GM12872 (cell line): ENCODE measurements around the gene LGI1.

Experiments
- CTCF ChIP-seq: IDR thresholded peaks from 3 replicates; pipeline ENCODE4 v1.5.1; 2011; ENCODE audit warnings: low read depth, mild to moderate bottlenecking, low read length, moderate library complexity; ENCODE audit not compliant: insufficient read depth

The LGI1 gene

GRCh38 chr10:93755443-93756116 lies 2.2 kb upstream of the LGI1 start:
- TF ChIP-seq CTCF, result no peak

- TF ChIP-seq CTCF, result no peak
Measured at GRCh38 chr10:93756118-93756517, 1.6 kb upstream of the LGI1 start.

GRCh38 chr10:93757136-93757535 lies 600 bp upstream of the LGI1 start:
- TF ChIP-seq CTCF, result no peak

- TF ChIP-seq CTCF, result no peak
Measured at GRCh38 chr10:93758508-93758885, 761 bp downstream of the LGI1 start.

- TF ChIP-seq CTCF, result no peak
Measured at GRCh38 chr10:93758891-93759410, 1.2 kb downstream of the LGI1 start.

GRCh38 chr10:93760490-93760889 lies 2.8 kb downstream of the LGI1 start:
- TF ChIP-seq CTCF, result no peak

- no peak for TF ChIP-seq CTCF
Measured at GRCh38 chr10:93762979-93763391, 5.2 kb downstream of the LGI1 start.
